Measurements from ENCODE around the gene PPP6R3. TPM values are rescaled to one million over a fixed set of nuclear protein-coding genes. Genes with fewer than 3 reads are reported as not detected.

The PPP6R3 gene
- total and polyA plus RNA-seq, 2 of the 8 experiments (the other 6 are each of a cell fraction or from before 2014, with no cell fraction given) = 44.6 to 150 TPM

DNA sequence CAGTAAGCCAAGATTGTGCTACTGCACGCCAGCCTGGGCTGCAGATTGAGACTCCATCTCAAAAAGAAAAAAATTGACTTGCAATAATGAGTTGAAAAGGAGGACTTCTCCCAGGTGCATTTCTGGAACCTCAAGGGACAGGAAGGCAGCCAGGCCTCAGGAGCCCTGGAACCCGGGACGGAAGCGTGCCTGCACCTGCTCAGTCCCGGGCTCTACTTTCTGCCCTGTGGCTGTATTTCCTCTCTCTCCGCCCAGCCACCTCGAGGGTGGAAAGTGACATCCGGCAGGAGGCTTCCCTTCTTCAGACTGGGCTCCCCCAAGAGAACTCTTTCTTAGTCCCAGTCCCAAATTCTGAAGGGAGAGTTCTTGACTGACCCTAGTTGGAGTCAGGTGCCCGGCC is 203.6 kb downstream of the PPP6R3 start:
- TF ChIP-seq JUND (IDR thresholded peaks at IDR 0.05; ENCODE audit: low read length) (no peak), EGR1 (IDR thresholded peaks at IDR 0.05; ENCODE audit: borderline replicate concordance, low read depth, low read length) (no peak), POU5F1 (IDR thresholded peaks at IDR 0.05; ENCODE audit: low read depth, low read length) (no peak), TAF1 (IDR thresholded peaks at IDR 0.05; ENCODE audit: low read depth, low read length) (no peak), CBX8 (IDR thresholded peaks at IDR 0.05; ENCODE audit: borderline replicate concordance, low read depth, low read length) (no peak), SP2 (IDR thresholded peaks at IDR 0.05; ENCODE audit: low read length) (no peak), SIN3A (conservative IDR thresholded peaks at IDR 0.05 in 1 of 2, IDR thresholded peaks at IDR 0.05 in 1 of 2; ENCODE audit: low read depth in 1 of 2, low read length in 2 of 2) (no peak), MAFK (IDR thresholded peaks at IDR 0.05; ENCODE audit: low read depth, low read length) (no peak), SP1 (IDR thresholded peaks at IDR 0.05; ENCODE audit: low read depth, low read length) (no peak), CBX5 (IDR thresholded peaks at IDR 0.05; ENCODE audit: low read depth, low read length) (no peak), CTBP2 (IDR thresholded peaks at IDR 0.05; ENCODE audit: borderline replicate concordance, insufficient read depth, insufficient read length, low read length) (no peak), RXRA (IDR thresholded peaks at IDR 0.05; ENCODE audit: insufficient read depth, low read depth, low read length) (no peak), SUZ12 (IDR thresholded peaks at IDR 0.05; ENCODE audit: low read length) (no peak)
- H3K18ac ChIP-seq (ENCODE audit: extremely low read depth, low read length) = no peak overlapping the region
- no peak for DNase-seq (ENCODE audit: low read depth in 1 of 2, low spot score in 2 of 2)
- H3K4ac ChIP-seq (replicated peaks; ENCODE audit: insufficient read length, low read depth, low read length) = no peak overlapping the region
- no peak overlapping the region for H3K4me2 ChIP-seq (ENCODE audit: insufficient read depth in 1 of 2, low read depth in 2 of 2, low read length in 2 of 2)
- H2BK20ac ChIP-seq (ENCODE audit: low read length) = no peak overlapping the region
- H4K20me1 ChIP-seq (replicated peaks in 1 of 2; ENCODE audit: control insufficient read depth in 1 of 2, insufficient read depth in 2 of 2, low read length in 2 of 2) = no peaks in the 10 kb centered on the region
- no peak for FAIRE-seq
- H3K4me3 ChIP-seq (ENCODE audit: extremely low read depth in 1 of 4, insufficient read depth in 2 of 4, low read depth in 3 of 4, low read length in 4 of 4) = no peak overlapping the region
- no peak overlapping the region for H2AK5ac ChIP-seq (ENCODE audit: low read depth, low read length)
- H3K4me1 ChIP-seq (replicated peaks in 1 of 4; ENCODE audit: control insufficient read depth in 3 of 4, insufficient read depth in 4 of 4, low read length in 3 of 4) = peaks cover 0 to 4% (median 1%) of the 10 kb centered on the region in 4 experiments; a peak in 2 of 7 replicates
- H4K91ac ChIP-seq (replicated peaks; ENCODE audit: insufficient read length, low read length) = no peak overlapping the region
- H3K23me2 ChIP-seq (ENCODE audit: low read depth, low read length) = no peaks in the 10 kb centered on the region; the same call in 1 of the 2 replicates
- no peaks in the 10 kb centered on the region for H3K79me1 ChIP-seq (ENCODE audit: low read depth, low read length)
- no peak overlapping the region for H3K56ac ChIP-seq (replicated peaks; ENCODE audit: insufficient read length, low read depth, low read length)
- H3K27me3 ChIP-seq (replicated peaks in 1 of 4; ENCODE audit: control insufficient read depth in 3 of 4, extremely low read depth in 1 of 4, insufficient read depth in 3 of 4, low read length in 3 of 4) = no peaks in the 10 kb centered on the region
- ChIA-PET CTCF (ENCODE audit: partially characterized antibody) (no interaction called here), POLR2A (ENCODE audit: partially characterized antibody) (interaction anchor here (0.8 to 1.1 kb wide), 3 partner anchors 16 to 27 kb away, joined by 3 read pairs; no protein-coding TSS in a partner anchor)
- no peak overlapping the region for H2AFZ ChIP-seq (ENCODE audit: low read length)
- H2BK120ac ChIP-seq (replicated peaks; ENCODE audit: low read depth, low read length) = no peak overlapping the region
- WGBS, 2 experiments (ENCODE audit: extremely low coverage in 1 of 2, insufficient coverage in 1 of 2, insufficient read length in 1 of 2, insufficient replicate concordance in 2 of 2, low coverage in 1 of 2, low lambda C conversion rate in 2 of 2, missing lambda C conversion rate in 1 of 2) = 93% methylated on average over 9 of the region's 9 CpGs; no CpG with 5 or more reads in 1 of the 2 experiments
- H3K36me3 ChIP-seq (ENCODE audit: control insufficient read depth in 2 of 4, insufficient read depth in 4 of 4, low read length in 3 of 4) = no peaks in the 10 kb centered on the region
- H3K9ac ChIP-seq (replicated peaks in 1 of 4; ENCODE audit: extremely low read depth in 1 of 4, low read depth in 3 of 4, low read length in 3 of 4) = no peak overlapping the region
- no peak overlapping the region for H3K27ac ChIP-seq (ENCODE audit: low read depth, low read length)
- H2BK15ac ChIP-seq (ENCODE audit: low read length) = no peak overlapping the region
- H3K23ac ChIP-seq (ENCODE audit: insufficient read length) = no peak overlapping the region
- H4K8ac ChIP-seq (ENCODE audit: extremely low read depth, insufficient read depth, low read length) = no peak overlapping the region
- H2BK12ac ChIP-seq (ENCODE audit: low read depth, low read length) = no peak overlapping the region
- H3K79me2 ChIP-seq (ENCODE audit: control insufficient read depth in 1 of 2, insufficient read depth in 2 of 2, low read length in 2 of 2) = no peaks in the 10 kb centered on the region
- no peak overlapping the region for H3K14ac ChIP-seq (ENCODE audit: insufficient read length)
- H2BK5ac ChIP-seq (ENCODE audit: low read depth, low read length) = no peak overlapping the region
- H4K5ac ChIP-seq (ENCODE audit: insufficient read length, low read depth, low read length) = no peak overlapping the region
- H3K9me3 ChIP-seq (ENCODE audit: insufficient read depth in 2 of 2, low read depth in 1 of 2, low read length in 1 of 2) = no peaks in the 10 kb centered on the region; a peak in 1 of 4 replicates
